Fibroblast of mammary gland (primary cell): ENCODE measurements around the gene C5.

Experiments
- DNase-seq: peaks from one replicate; pipeline ENCODE4 v3.0.0-alpha.2; 2010; ENCODE audit warnings: low read depth
- H3K4me3 ChIP-seq: 2 replicates; pipeline ENCODE4 v1.5.1; 2011; ENCODE audit warnings: low read depth, mild to moderate bottlenecking, low read length, moderate library complexity; ENCODE audit not compliant: control insufficient read depth
- TF ChIP-seq, protein P1 (sequence below): conservative IDR thresholded peaks from 2 replicates; pipeline ENCODE4 v1.5.1; 2011; ENCODE audit warnings: low read depth, low read length, inconsistent platforms; ENCODE audit not compliant: control insufficient read depth, insufficient read depth

Gene C5

DNA sequence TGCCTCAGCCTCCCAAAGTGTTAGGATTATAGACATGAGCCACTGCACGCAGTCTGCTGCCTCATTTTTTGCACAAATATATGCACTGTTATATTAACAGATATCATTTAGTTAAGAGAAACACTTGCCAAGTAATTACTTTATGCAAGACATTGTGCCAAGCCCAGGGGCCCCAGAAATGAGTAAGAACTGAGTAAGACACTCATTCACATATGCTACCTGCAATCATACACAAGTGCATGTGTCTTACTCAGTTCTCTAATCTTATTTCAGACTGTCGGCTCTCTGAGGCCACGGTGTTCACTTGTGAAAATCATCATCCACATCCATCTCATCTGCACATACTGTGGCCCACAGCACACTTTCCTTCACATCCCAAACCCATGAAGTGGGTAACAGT lies 139.4 kb downstream of the C5 start:
- peak; percentile 54 for DNase-seq
- TF ChIP-seq, protein P1, sequence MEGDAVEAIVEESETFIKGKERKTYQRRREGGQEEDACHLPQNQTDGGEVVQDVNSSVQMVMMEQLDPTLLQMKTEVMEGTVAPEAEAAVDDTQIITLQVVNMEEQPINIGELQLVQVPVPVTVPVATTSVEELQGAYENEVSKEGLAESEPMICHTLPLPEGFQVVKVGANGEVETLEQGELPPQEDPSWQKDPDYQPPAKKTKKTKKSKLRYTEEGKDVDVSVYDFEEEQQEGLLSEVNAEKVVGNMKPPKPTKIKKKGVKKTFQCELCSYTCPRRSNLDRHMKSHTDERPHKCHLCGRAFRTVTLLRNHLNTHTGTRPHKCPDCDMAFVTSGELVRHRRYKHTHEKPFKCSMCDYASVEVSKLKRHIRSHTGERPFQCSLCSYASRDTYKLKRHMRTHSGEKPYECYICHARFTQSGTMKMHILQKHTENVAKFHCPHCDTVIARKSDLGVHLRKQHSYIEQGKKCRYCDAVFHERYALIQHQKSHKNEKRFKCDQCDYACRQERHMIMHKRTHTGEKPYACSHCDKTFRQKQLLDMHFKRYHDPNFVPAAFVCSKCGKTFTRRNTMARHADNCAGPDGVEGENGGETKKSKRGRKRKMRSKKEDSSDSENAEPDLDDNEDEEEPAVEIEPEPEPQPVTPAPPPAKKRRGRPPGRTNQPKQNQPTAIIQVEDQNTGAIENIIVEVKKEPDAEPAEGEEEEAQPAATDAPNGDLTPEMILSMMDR = no peak
- no peak overlapping the region for H3K4me3 ChIP-seq

DNA sequence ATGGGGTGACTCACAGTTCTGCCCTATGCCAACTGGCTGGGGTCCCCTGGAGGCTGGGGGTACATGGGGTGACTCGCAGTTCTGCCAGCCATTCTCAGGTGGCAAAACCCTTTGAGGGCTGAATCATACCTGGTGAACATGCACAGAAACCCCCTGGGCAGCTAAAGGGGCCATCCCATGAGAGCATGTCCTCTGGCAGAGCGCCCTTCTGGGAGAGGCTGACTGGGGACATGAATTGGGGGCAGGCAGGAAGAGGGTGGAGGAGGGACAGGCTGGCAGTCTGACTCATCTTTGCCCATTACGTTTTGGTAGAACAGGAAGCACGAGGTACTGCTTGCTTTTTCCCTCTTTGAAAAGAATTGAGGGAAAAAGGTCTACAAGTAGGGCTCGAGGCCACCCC lies 140.2 kb downstream of the C5 start:
- no peak overlapping the region for H3K4me3 ChIP-seq
- DNase-seq = no peak
- TF ChIP-seq, protein P1 = no peak

DNA sequence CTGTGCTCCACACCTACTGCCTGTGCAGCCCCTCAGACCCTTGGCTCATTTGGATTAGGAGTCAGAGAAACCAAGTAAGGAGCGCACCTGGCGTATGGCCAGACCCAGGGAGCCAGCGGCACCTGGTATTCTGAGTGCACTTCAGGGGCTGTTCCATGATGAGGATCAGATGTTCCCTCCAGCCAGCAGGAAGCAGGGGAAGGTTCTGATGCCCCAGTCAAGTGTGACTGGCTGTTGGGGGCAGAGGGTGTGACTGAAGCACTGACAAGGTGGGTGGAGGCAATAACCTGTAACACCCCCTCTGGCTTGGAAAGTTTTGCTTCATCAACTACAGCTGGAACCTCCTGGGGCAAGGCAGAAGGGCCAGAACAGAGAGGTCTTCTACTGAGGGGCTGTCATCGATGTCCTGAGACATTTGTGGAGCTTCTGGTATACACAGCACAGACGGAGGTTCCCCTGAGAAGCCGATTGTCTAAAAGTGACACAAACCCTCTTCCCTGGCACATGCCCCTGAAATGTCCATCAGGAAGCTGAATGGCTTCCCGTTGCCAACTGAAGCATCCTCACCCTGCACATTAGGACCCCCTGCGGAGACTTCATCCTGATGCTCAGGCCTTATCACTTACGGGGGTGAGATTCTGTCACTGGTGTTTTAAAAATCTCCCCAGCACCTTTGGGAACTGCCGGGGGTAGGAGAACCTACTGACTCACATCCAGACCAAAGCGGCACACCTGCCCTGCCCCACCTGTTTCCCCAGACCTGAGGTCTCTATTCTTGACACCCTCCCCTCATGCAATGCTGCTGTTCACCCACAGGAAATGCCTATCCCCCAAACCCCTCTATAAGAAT lies 144.5 kb downstream of the C5 start:
- no peak for DNase-seq
- TF ChIP-seq, protein P1 = no peak
- H3K4me3 ChIP-seq = no peak overlapping the region

DNA sequence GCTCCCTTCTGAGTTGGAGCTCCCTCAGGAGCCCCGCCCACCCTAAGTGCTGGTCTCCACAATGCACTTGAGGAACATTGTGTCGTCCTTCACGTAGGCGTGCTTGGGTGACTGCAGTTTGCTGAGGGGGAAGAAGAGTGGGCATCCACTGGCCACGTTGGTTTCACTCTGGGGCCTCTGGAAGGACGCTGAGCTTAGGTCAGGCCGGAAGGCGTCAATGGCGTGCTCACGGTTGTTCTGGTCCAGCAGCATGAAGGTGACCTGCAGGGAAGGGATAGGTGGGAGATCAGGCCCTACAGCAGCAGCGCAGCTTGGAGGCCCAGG lies 145.1 kb downstream of the C5 start:
- H3K4me3 ChIP-seq = no peak overlapping the region
- DNase-seq = no peak
- TF ChIP-seq, protein P1 = no peak

DNA sequence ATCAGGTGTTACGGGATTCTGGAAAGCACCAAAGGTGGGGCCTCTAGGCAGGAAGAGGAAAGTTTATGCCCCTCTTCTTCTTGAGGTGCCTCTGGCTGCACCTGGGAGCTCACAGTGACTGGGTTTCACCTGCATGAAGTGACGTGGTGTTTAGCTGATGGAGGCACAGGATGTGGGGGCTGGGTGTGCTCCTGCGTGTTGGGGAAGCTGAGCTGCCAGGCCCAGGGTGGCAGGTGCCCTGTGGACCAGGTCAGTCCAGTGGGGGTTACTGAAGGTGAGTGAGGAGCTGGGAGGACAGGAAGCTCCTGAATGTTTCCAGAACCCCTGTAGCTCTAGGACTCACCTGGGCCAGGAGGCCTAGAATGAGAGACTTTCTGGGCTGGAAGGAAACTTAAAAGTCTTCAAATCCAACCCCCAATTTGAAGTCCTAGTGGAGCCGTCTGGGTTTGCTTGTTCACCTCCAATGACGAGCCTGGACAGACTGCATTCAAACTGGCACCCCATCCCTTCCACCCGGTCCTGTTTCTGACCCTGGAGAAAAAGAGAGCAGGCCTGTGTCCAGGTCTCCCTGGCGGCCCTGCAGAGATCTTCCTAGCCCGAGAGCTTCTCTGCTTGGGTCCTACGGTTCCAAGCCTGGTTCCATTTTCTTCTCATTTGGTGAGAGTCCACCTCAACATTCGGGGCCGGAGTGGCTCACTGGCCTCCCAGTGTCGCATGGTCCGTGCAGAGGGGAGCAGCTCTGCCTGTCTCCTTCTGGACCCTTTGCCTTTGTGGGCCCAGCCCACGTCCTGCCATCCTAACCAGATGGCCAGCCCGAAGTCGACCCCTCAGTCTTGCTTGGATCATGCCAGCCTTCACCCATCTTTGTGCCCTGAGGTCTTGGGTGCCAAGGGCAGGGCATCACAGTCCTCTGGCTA lies 145.8 kb downstream of the C5 start:
- DNase-seq = no peak
- H3K4me3 ChIP-seq = no peak overlapping the region
- TF ChIP-seq, protein P1 = no peak

DNA sequence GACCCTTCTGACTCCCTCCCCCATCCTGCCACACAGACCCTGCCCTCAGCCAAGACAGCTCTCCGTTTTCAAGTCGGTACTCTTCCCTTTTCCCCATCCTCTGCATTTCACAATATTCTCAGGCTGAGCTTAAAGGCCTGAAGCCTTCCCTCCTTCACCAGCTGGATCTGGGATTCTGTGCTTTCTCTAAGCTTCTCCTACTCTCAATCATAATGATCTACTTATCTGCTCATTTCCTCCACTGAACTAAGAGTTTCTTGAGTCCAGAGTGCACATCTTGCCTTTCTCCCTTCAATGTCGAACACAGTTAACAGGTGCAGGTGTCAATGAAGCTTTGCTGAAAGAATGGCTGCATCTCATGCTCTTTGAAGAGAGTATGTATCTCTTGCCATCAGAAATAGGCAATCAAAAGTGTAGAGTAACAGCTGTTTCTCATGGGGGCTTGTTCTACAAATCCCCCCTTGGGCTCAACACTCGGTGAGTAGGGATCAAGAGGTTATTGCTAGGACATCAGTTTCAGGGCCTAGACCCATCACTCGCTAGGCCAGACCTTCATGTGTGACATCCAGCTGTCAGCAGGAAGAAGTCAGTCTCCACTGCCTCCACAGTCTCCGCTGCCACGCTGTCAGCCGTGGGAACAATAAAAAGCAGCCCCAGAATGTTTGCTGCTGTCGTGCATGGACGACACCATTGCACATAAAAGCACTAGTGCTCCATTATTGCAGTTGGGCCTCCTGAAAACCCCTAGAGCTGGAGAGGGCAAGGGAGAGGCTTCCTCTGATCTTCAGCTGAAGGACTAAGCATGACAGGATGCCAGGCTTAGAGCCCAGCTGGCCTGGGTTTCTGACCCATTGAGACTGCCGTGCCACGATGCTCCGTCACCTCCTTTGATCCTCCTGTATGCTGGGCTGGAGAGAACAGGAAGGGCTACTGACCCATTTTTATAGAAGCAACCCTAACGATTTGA lies 147.2 kb downstream of the C5 start:
- DNase-seq = no peak
- no peak overlapping the region for H3K4me3 ChIP-seq
- TF ChIP-seq, protein P1 = no peak
